ENCODE results near the gene CLEC4F.

- TF ChIP-seq CTCF (IDR thresholded peaks at IDR 0.05) (no peak), EP300 (IDR thresholded peaks at IDR 0.05) (no peak)
Measured at GRCh38 chr2:70816726-70817125, 3.7 kb downstream of the CLEC4F start.

Measured in ovary (tissue), 3 donors.